ENCODE measurements around the gene PWP2.
"Not testable (repeated sequence)": the region's sequence is repeated elsewhere in the genome, so short reads cannot be mapped to it uniquely, and the experiment has no call there.

- TF ChIP-seq CTCF (IDR thresholded peaks at IDR 0.05); POLR2AphosphoS5 (IDR thresholded peaks at IDR 0.05); POLR2A (IDR thresholded peaks at IDR 0.05; ENCODE audit: low read depth): not testable (repeated sequence)
Observed at GRCh38 chr21:44138039-44138438, 30.8 kb downstream of the PWP2 start.

Measured in esophagus muscularis mucosa (tissue), 3 donors.